Tibial nerve (tissue), 4 donors: ENCODE data around the gene EDA.

Experiments used
- EP300 ChIP-seq, 2 donors: sonication (generic); formaldehyde crosslinking; IDR thresholded peaks; one replicate each; pipeline ENCODE4 v1.6.1; 2017; ENCODE audit warnings: antibody characterized with exemption in 2 of 2, mild to moderate bottlenecking in 1 of 2
- TF ChIP-seq, protein P1 (sequence below), 5 experiments: fragments of 200-600 bp in 3 of 5; fragments of 450-650 bp in 2 of 5; sonication (generic) in 3 of 5; IDR thresholded peaks; one replicate each; pipeline ENCODE4 v1.5.1; 2016 to 2019; ENCODE audit warnings: antibody characterized with exemption in 5 of 5, mild to moderate bottlenecking in 3 of 5, moderate library complexity in 2 of 5

DNA sequence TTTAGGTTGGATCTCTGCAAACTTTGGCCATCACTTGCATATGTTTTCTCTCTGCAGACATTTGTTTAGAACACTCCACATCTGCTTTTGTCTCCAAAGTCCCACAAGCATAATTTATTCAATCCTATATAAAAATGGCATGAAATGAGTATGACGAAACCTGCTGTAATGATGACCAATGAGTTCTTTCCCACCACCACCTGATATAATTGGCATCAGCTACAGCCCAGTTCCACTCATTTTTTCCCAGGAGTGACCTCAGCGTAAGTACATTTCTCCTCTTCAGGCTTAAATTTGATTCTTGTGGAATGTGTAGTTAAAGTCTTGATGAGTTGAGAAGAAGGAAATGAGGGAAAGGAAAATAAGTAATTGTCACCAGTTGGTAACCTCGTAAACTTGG lies 228.7 kb downstream of the EDA start:
- TF ChIP-seq, protein P1, sequence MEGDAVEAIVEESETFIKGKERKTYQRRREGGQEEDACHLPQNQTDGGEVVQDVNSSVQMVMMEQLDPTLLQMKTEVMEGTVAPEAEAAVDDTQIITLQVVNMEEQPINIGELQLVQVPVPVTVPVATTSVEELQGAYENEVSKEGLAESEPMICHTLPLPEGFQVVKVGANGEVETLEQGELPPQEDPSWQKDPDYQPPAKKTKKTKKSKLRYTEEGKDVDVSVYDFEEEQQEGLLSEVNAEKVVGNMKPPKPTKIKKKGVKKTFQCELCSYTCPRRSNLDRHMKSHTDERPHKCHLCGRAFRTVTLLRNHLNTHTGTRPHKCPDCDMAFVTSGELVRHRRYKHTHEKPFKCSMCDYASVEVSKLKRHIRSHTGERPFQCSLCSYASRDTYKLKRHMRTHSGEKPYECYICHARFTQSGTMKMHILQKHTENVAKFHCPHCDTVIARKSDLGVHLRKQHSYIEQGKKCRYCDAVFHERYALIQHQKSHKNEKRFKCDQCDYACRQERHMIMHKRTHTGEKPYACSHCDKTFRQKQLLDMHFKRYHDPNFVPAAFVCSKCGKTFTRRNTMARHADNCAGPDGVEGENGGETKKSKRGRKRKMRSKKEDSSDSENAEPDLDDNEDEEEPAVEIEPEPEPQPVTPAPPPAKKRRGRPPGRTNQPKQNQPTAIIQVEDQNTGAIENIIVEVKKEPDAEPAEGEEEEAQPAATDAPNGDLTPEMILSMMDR (IDR thresholded peaks at IDR 0.05), result no peak
- no peak for TF ChIP-seq EP300 (IDR thresholded peaks at IDR 0.05)
